Mucosa of descending colon (tissue), 3 donors: ENCODE results near the gene TTC7B. TPM values are rescaled to one million over a fixed set of nuclear protein-coding genes. Genes with fewer than 3 reads are reported as not detected.

Experiments used
- ATAC-seq: fragments of 200-7000 bp; cut with Tn5 transposase; one replicate; pipeline ENCODE4 v1.9.1; 2020; ENCODE audit warnings: mild to moderate bottlenecking, moderate library complexity
- DNase-seq, 3 donors: peaks; one replicate each; pipeline ENCODE4 v3.0.0-alpha.2; 2020
- H3K36me3 ChIP-seq: fragments of 200-600 bp; one replicate; pipeline ENCODE4 v1.8.0; 2021; ENCODE audit warnings: low read depth, mild to moderate bottlenecking
- H3K4me1 ChIP-seq: fragments of 200-600 bp; one replicate; pipeline ENCODE4 v1.8.0; 2021; ENCODE audit warnings: low read depth, mild to moderate bottlenecking
- H3K4me3 ChIP-seq: fragments of 200-600 bp; one replicate; pipeline ENCODE4 v1.8.0; 2021; ENCODE audit warnings: mild to moderate bottlenecking
- H3K9me3 ChIP-seq: fragments of 200-600 bp; one replicate; pipeline ENCODE4 v1.8.0; 2021; ENCODE audit warnings: mild to moderate bottlenecking
- intact Hi-C, 2 donors: fragments of 100-400 bp; cut with DNase I in 1 of 2; cut with micrococcal nuclease in 1 of 2; formaldehyde crosslinking; loops; one replicate each; pipeline versions ENCODE4 v1.11.0 to v1.11.1; 2022; cut with DNase I, micrococcal nuclease
- total RNA-seq, 3 donors: library from RNA; stranded (reverse); fragmentation: NEBNext Ultra II Directional in 2 of 3; extraction: Animal tissue kit (Norgen Biotek cat#: 25700) in 2 of 3; gene quantifications; one replicate each; pipeline versions ENCODE4 v1.2.1 to v1.2.4, GENCODE V29; 2021 to 2023
- TF ChIP-seq, protein P1 (sequence below): fragments of 200-600 bp; IDR thresholded peaks from one replicate; pipeline ENCODE4 v1.8.0; 2022; ENCODE audit warnings: antibody characterized with exemption, mild to moderate bottlenecking
- donor health status: DM: no; HTN: no; CAD: no; lungs with moderate emphysema.
- donor health status: DM: no; HTN: no; CAD: no.
- donor health status: DM: no; HTN: yes; CAD: no.

Gene TTC7B
- total RNA-seq, 3 donors from 2014 or later = 6.0 to 72.8 (median 10.0) TPM

- ATAC-seq = no peak
- Histone ChIP-seq H3K36me3 (no peaks in the 10 kb centered on the region), H3K9me3 (no peaks in the 10 kb centered on the region), H3K4me3 (no peak overlapping the region), H3K4me1 (no peaks in the 10 kb centered on the region)
- DNase-seq = no peak
- TF ChIP-seq, protein P1, sequence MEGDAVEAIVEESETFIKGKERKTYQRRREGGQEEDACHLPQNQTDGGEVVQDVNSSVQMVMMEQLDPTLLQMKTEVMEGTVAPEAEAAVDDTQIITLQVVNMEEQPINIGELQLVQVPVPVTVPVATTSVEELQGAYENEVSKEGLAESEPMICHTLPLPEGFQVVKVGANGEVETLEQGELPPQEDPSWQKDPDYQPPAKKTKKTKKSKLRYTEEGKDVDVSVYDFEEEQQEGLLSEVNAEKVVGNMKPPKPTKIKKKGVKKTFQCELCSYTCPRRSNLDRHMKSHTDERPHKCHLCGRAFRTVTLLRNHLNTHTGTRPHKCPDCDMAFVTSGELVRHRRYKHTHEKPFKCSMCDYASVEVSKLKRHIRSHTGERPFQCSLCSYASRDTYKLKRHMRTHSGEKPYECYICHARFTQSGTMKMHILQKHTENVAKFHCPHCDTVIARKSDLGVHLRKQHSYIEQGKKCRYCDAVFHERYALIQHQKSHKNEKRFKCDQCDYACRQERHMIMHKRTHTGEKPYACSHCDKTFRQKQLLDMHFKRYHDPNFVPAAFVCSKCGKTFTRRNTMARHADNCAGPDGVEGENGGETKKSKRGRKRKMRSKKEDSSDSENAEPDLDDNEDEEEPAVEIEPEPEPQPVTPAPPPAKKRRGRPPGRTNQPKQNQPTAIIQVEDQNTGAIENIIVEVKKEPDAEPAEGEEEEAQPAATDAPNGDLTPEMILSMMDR = no peak
- intact Hi-C loops = no loop called here
These were observed 259.4 kb downstream of the TTC7B start for GRCh38 chr14:90556666-90557450.

- H3K4me3 ChIP-seq = no peak overlapping the region
- ATAC-seq (peak; percentile 49), DNase-seq (peak in 2 of 3 donors; percentile 37 to 53)
- H3K4me1 ChIP-seq = no peaks in the 10 kb centered on the region
- no peaks in the 10 kb centered on the region for H3K36me3 ChIP-seq
- H3K9me3 ChIP-seq = no peaks in the 10 kb centered on the region
- TF ChIP-seq, protein P1 = no peak
- intact Hi-C loops = no loop called here
These were observed 260.2 kb downstream of the TTC7B start for GRCh38 chr14:90556012-90556477.

GRCh38 chr14:90555126-90556011 lies 260.9 kb downstream of the TTC7B start:
- Histone ChIP-seq H3K4me3 (no peak overlapping the region), H3K36me3 (no peaks in the 10 kb centered on the region), H3K4me1 (no peaks in the 10 kb centered on the region), H3K9me3 (no peaks in the 10 kb centered on the region)
- intact Hi-C loops = no loop called here
- DNase-seq = no peak
- no peak for ATAC-seq
- TF ChIP-seq, protein P1 = no peak

DNA sequence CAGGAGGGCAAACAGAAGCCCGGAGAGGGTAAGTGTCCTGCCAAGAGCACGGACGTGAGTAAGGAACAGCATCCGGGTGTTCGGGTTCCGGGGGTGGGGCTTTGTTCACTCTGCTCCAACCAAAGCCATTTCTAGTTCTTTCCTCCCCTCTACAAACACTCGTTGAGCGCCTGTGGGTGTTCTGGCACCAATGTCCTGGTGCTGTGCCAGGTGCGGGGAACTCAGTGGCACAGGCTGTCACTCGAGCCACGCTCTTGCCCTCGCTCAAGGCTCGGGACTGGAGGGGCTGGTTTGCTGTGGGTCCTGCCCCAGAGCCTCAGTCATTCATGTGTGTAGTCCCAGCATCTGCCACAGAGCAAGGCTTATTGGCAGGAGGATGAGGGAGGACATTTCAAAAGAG lies 261.9 kb downstream of the TTC7B start:
- Histone ChIP-seq H3K36me3 (no peaks in the 10 kb centered on the region), H3K4me1 (no peaks in the 10 kb centered on the region), H3K9me3 (no peaks in the 10 kb centered on the region), H3K4me3 (no peak overlapping the region)
- TF ChIP-seq, protein P1 = no peak
- intact Hi-C loops = no loop called here
- DNase-seq (no peak), ATAC-seq (no peak)

DNA sequence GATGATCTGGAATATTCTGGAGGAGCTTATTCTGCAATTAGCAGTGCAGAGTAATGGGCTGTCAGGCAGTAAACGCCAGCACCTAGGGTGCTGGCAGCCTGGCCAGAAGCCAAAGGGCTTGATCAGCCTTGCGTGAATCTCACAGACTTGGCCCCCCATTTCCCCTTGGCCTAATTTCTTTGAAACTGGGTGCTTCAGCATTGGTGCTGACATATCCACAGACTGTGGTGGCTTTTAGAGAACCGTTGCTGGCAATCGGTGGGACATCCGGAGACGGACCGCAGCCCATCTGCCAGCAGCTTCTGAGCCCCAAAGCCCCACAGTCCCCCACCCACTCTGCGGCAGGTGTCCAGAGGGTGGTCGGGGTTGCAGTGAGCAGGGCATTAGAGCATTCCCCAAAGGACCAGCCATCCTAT lies 262.3 kb downstream of the TTC7B start:
- H3K4me3 ChIP-seq = no peak overlapping the region
- intact Hi-C loops = no loop called here
- H3K9me3 ChIP-seq = no peaks in the 10 kb centered on the region
- ATAC-seq = no peak
- TF ChIP-seq, protein P1 = no peak
- H3K4me1 ChIP-seq = no peaks in the 10 kb centered on the region
- no peak for DNase-seq
- no peaks in the 10 kb centered on the region for H3K36me3 ChIP-seq
